ENCODE results near the gene CCDC51. TPM values are rescaled to one million over a fixed set of nuclear protein-coding genes. Genes with fewer than 3 reads are reported as not detected.
"Not testable (repeated sequence)": the region's sequence is repeated elsewhere in the genome, so short reads cannot be mapped to it uniquely, and the experiment has no call there.

The CCDC51 gene
- total and polyA plus RNA-seq, 2 of the 13 experiments (the other 11 are each of a cell fraction or from before 2014, with no cell fraction given): 18.1 to 29.4 TPM

GRCh38 chr3:48461767-48462166 lies 21.8 kb upstream of the CCDC51 start:
- H3K27ac ChIP-seq (ENCODE audit: extremely low read length, insufficient read depth, low read length); H3K9ac ChIP-seq (ENCODE audit: insufficient read depth, low read depth, low read length); H3K4me3 ChIP-seq (replicated peaks in 1 of 3; ENCODE audit: insufficient read depth in 1 of 3, low read depth in 2 of 3, low read length in 3 of 3); ATAC-seq; H3K79me2 ChIP-seq (ENCODE audit: insufficient read depth, low read length); in situ Hi-C loops (cut with HindIII; ENCODE audit: extremely low pct_ligation_motif_present, low pct_unique_long_range_greater_than_20kb); BruUV-seq (replicated peaks); FAIRE-seq; H3K27me3 ChIP-seq (ENCODE audit: control insufficient read depth in 1 of 2, insufficient read depth in 2 of 2, low read length in 2 of 2); H2AFZ ChIP-seq (ENCODE audit: low read length); H4K20me1 ChIP-seq (ENCODE audit: insufficient read depth, low read length); H3K9me3 ChIP-seq (ENCODE audit: low read length); DNase-seq (ENCODE audit: low spot score); H3K4me2 ChIP-seq (ENCODE audit: low read depth, low read length); intact Hi-C loops (cut with micrococcal nuclease; ENCODE audit: unreplicated experiment): not testable (repeated sequence)
- H3K36me3 ChIP-seq (replicated peaks in 1 of 2; ENCODE audit: control insufficient read depth in 1 of 2, insufficient read depth in 2 of 2, low read length in 2 of 2): peaks cover 12 to 37% of the 10 kb centered on the region in 2 experiments; a peak in 4 of 5 replicates
- CTCF ChIA-PET (ENCODE audit: low intra/inter-chr PET ratio, low total read pairs): interaction anchor here (1.0 kb wide), 1 partner anchor 87 kb away, joined by 3 read pairs; no protein-coding TSS in a partner anchor
- peaks cover 18% of the 10 kb centered on the region for H3K4me1 ChIP-seq (ENCODE audit: insufficient read depth, low read length)
- POLR2A ChIA-PET: interaction anchor here (3.6 kb wide), 1 partner anchor 11 kb away, joined by 17 read pairs; no protein-coding TSS in a partner anchor
- 92% methylated on average over 6 of the region's 7 CpGs for WGBS (ENCODE audit: low lambda C conversion rate)

GRCh38 chr3:48460517-48460902 lies 20.6 kb upstream of the CCDC51 start:
- Histone ChIP-seq H2AFZ (ENCODE audit: low read length) (no peak overlapping the region), H3K36me3 (replicated peaks in 1 of 2; ENCODE audit: control insufficient read depth in 1 of 2, insufficient read depth in 2 of 2, low read length in 2 of 2) (peaks cover 12 to 41% of the 10 kb centered on the region in 2 experiments; a peak in 4 of 5 replicates), H3K4me3 (replicated peaks in 1 of 3; ENCODE audit: insufficient read depth in 1 of 3, low read depth in 2 of 3, low read length in 3 of 3) (no peak overlapping the region), H4K20me1 (ENCODE audit: insufficient read depth, low read length) (no peaks in the 10 kb centered on the region), H3K9ac (ENCODE audit: insufficient read depth, low read depth, low read length) (no peak overlapping the region), H3K27me3 (ENCODE audit: control insufficient read depth in 1 of 2, insufficient read depth in 2 of 2, low read length in 2 of 2) (no peaks in the 10 kb centered on the region), H3K4me1 (ENCODE audit: insufficient read depth, low read length) (peaks cover 5% of the 10 kb centered on the region; the same call in 1 of the 2 replicates), H3K9me3 (ENCODE audit: low read length) (no peaks in the 10 kb centered on the region), H3K4me2 (ENCODE audit: low read depth, low read length) (no peak overlapping the region), H3K79me2 (ENCODE audit: insufficient read depth, low read length) (no peaks in the 10 kb centered on the region), H3K27ac (ENCODE audit: extremely low read length, insufficient read depth, low read length) (no peak overlapping the region)
- intact Hi-C loops (cut with micrococcal nuclease; ENCODE audit: unreplicated experiment): no loop called here
- in situ Hi-C loops (cut with HindIII; ENCODE audit: extremely low pct_ligation_motif_present, low pct_unique_long_range_greater_than_20kb): no loop called here
- no TSS peak for BruUV-seq (replicated peaks)
- no peak for ATAC-seq
- no peak for FAIRE-seq
- WGBS (ENCODE audit: low lambda C conversion rate): 92% methylated on average over 3 of the region's 3 CpGs
- DNase-seq (ENCODE audit: low spot score): no peak
- ChIA-PET CTCF (ENCODE audit: low intra/inter-chr PET ratio, low total read pairs) (no interaction called here), POLR2A (interaction anchor here (3.6 kb wide), 1 partner anchor 12 kb away, joined by 17 read pairs; no protein-coding TSS in a partner anchor)
- TF ChIP-seq, protein P1, sequence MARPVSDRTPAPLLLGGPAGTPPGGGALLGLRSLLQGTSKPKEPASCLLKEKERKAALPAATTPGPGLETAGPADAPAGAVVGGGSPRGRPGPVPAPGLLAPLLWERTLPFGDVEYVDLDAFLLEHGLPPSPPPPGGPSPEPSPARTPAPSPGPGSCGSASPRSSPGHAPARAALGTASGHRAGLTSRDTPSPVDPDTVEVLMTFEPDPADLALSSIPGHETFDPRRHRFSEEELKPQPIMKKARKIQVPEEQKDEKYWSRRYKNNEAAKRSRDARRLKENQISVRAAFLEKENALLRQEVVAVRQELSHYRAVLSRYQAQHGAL (CRISPR knock-in tag; IDR thresholded peaks at IDR 0.05; ENCODE audit: not compliant biosample characterization): no peak
- TF ChIP-seq RFXAP (CRISPR knock-in tag; IDR thresholded peaks at IDR 0.05; ENCODE audit: borderline replicate concordance) (no peak), MXD3 (CRISPR knock-in tag; IDR thresholded peaks at IDR 0.05) (no peak), ATF6 (CRISPR knock-in tag; conservative IDR thresholded peaks at IDR 0.05) (no peak), ZBED4 (CRISPR knock-in tag; IDR thresholded peaks at IDR 0.05; ENCODE audit: borderline replicate concordance) (no peak), POGK (CRISPR knock-in tag; conservative IDR thresholded peaks at IDR 0.05) (no peak), ZNF598 (CRISPR knock-in tag; IDR thresholded peaks at IDR 0.05; ENCODE audit: borderline replicate concordance) (no peak)

Measured in HepG2 (cell line).